GM12878 (cell line): Measurements from ENCODE around the gene MOB2. TPM values are rescaled to one million over a fixed set of nuclear protein-coding genes. Genes with fewer than 3 reads are reported as not detected.

Experiments
- ATAC-seq: fragments of 200-7000 bp; cut with Tn5 transposase; 3 replicates; pipeline ENCODE4 v1.9.1; 2020; ENCODE audit warnings: mild to moderate bottlenecking, moderate library complexity
- BruUV-seq: library from RNA; stranded (reverse); fragments of 400-500 nt; replicated peaks from 2 replicates; lab custom pipeline; 2021; lab: Mats Ljungman, UMichigan
- CTCF ChIA-PET: fragments of 300-600 bp; sonication (Branson Sonifier 250); formaldehyde crosslinking; extraction: SDS; loops from one replicate; lab custom pipeline; 2021; ENCODE audit warnings: inconsistent platforms; lab: Yijun Ruan, JAX
- POLR2A ChIA-PET: fragments of 350-600 bp; formaldehyde crosslinking; extraction: SDS; loops from one replicate; lab custom pipeline; 2021; ENCODE audit warnings: inconsistent platforms; lab: Charles Lee
- RAD21 ChIA-PET: fragments of 300-600 bp; sonication (Branson Sonifier 250); formaldehyde crosslinking; loops from one replicate; lab custom pipeline; 2023; ENCODE audit warnings: antibody characterized with exemption; ENCODE audit not compliant: unreplicated experiment; lab: Charles Lee
- SMC1A ChIA-PET: fragments of 300-600 bp; sonication (Branson Sonifier 250); formaldehyde crosslinking; loops from one replicate; lab custom pipeline; 2023; ENCODE audit not compliant: unreplicated experiment, uncharacterized antibody; lab: Charles Lee
- DNase-seq: peaks from one replicate; pipeline ENCODE4 v3.0.0-alpha.2; 2011; ENCODE audit warnings: low read depth, low spot score
- FAIRE-seq: peaks from 3 replicates; lab custom pipeline; 2011; peaks lifted over from hg19 to GRCh38; lab: Jason Lieb, UNC
- H2AFZ ChIP-seq: 2 replicates; pipeline ENCODE4 v1.6.0; 2011; ENCODE audit warnings: low read depth, low read length, control low read depth; ENCODE audit not compliant: control insufficient read depth
- H3K27ac ChIP-seq: 2 replicates; pipeline ENCODE4 v1.5.1; 2011; ENCODE audit warnings: control low read depth; ENCODE audit not compliant: control insufficient read depth, insufficient read depth
- H3K27me3 ChIP-seq, 2 experiments: replicated peaks in 1 of 2; 2 replicates each; pipeline versions ENCODE4 v1.6.0 to v1.6.1; 2011; ENCODE audit warnings: low read length in 1 of 2; ENCODE audit not compliant: control insufficient read depth in 2 of 2, insufficient read depth in 2 of 2
- H3K36me3 ChIP-seq, 2 experiments: 2 replicates each; pipeline ENCODE4 v1.5.1; 2011; ENCODE audit warnings: low read length in 1 of 2; ENCODE audit not compliant: control insufficient read depth in 2 of 2, insufficient read depth in 2 of 2
- H3K4me1 ChIP-seq: 2 replicates; pipeline ENCODE4 v1.6.1; 2011; ENCODE audit warnings: mild to moderate bottlenecking, low read length, moderate library complexity, mixed read lengths; ENCODE audit not compliant: control insufficient read depth, insufficient read depth
- H3K4me2 ChIP-seq: 2 replicates; pipeline ENCODE4 v1.6.0; 2011; ENCODE audit warnings: control low read depth; ENCODE audit not compliant: control insufficient read depth, insufficient read depth
- H3K4me3 ChIP-seq: fragments of 200-600 bp; sonication (generic); 2 replicates; pipeline ENCODE4 v1.5.1; 2016
- H3K79me2 ChIP-seq: 2 replicates; pipeline ENCODE4 v1.6.0; 2011; ENCODE audit warnings: low read length; ENCODE audit not compliant: control insufficient read depth, insufficient read depth
- H3K9ac ChIP-seq: 2 replicates; pipeline ENCODE4 v1.8.0; 2011; ENCODE audit warnings: low read length, control low read depth, mixed read lengths; ENCODE audit not compliant: control insufficient read depth, insufficient read depth
- H3K9me3 ChIP-seq: replicated peaks from 3 replicates; pipeline ENCODE4 v1.5.1; 2011; ENCODE audit warnings: mild to moderate bottlenecking, low read length; ENCODE audit not compliant: control insufficient read depth, insufficient read depth
- H4K20me1 ChIP-seq: 2 replicates; pipeline ENCODE4 v1.6.0; 2011; ENCODE audit not compliant: control insufficient read depth, insufficient read depth
- BHLHE40 ChIP-seq, 2 experiments: fragments of 450-650 bp in 1 of 2; IDR thresholded peaks; 2 replicates each; pipeline ENCODE4 v1.6.1; 2011 to 2017; ENCODE audit warnings: low read depth in 2 of 2, borderline replicate concordance in 1 of 2, improper control_type of control experiment in 1 of 2, low read length in 1 of 2, mild to moderate bottlenecking in 1 of 2
- HDGF ChIP-seq: fragments of 450-650 bp; IDR thresholded peaks from 2 replicates; pipeline ENCODE4 v1.6.1; 2016; ENCODE audit warnings: antibody characterized with exemption
- RAD21 ChIP-seq: IDR thresholded peaks from 2 replicates; pipeline ENCODE4 v1.6.1; 2011; ENCODE audit warnings: mild to moderate bottlenecking, low read depth, low read length, moderate library complexity; ENCODE audit not compliant: insufficient read depth
- SMC3 ChIP-seq: IDR thresholded peaks from 2 replicates; pipeline ENCODE4 v1.6.1; 2011; ENCODE audit warnings: low read length, improper control_type of control experiment, borderline replicate concordance
- SP1 ChIP-seq: IDR thresholded peaks from one replicate; pipeline ENCODE4 v1.6.1; 2011; ENCODE audit warnings: low read depth, low read length
- TCF12 ChIP-seq: IDR thresholded peaks from 2 replicates; pipeline ENCODE4 v1.6.1; 2011; ENCODE audit warnings: low read depth, mild to moderate bottlenecking, low read length
- ZSCAN29 ChIP-seq: fragments of 450-650 bp; IDR thresholded peaks from 2 replicates; pipeline ENCODE4 v1.6.1; 2017; ENCODE audit warnings: mild to moderate bottlenecking, moderate library complexity
- WGBS: methylation state at CpG from one replicate; pipeline ENCODE4 v1.1.6; 2016; ENCODE audit warnings: low lambda C conversion rate; ENCODE audit not compliant: insufficient replicate concordance, insufficient coverage; ENCODE audit errors: missing lambda C conversion rate; 5-methylcytosine and 5-hydroxymethylcytosine counted together
- in situ Hi-C: fragments of 300-500 bp; cut with MboI; formaldehyde crosslinking; loops from 9 replicates; pipeline ENCODE4 v1.14.3; 2018; ENCODE audit warnings: mixed read lengths
- intact Hi-C: fragments of 100-400 bp; cut with micrococcal nuclease; formaldehyde crosslinking; loops from one replicate; pipeline ENCODE4 v1.14.2; 2022; ENCODE audit not compliant: unreplicated experiment
- polyA plus RNA-seq, 11 experiments: library from polyadenylated mRNA; depleted of rRNA in 4 of 11; unstranded in 6 of 11; stranded (reverse) in 5 of 11; fragments of >200 nt; fragmentation: Nextera tagmentation in 4 of 11; fragmentation: Illumina TruSeq in 1 of 11; extraction: Ambion mirVana in 4 of 11; extraction: Trizol in 1 of 11; gene quantifications; 1 replicate in 1 of 11; 2 replicates in 10 of 11; pipeline versions ENCODE4 v1.2.1 to v1.2.3, GENCODE V29; 2011 to 2016; ENCODE audit warnings: inconsistent platforms in 2 of 11, missing spikeins in 2 of 11, low read depth in 1 of 11
- total RNA-seq, 4 experiments: library from RNA; depleted of rRNA in 3 of 4; stranded (reverse); fragments of >200 nt in 3 of 4; fragmentation: Illumina TruSeq in 1 of 4; extraction: Trizol in 1 of 4; gene quantifications; 2 replicates each; pipeline versions ENCODE4 v1.2.1 to v1.2.3, GENCODE V29; 2013 to 2021
- TF ChIP-seq, protein P1 (sequence below): fragments of 450-650 bp; IDR thresholded peaks from 2 replicates; pipeline ENCODE4 v1.6.1; 2017; ENCODE audit warnings: mild to moderate bottlenecking, moderate library complexity
- TF ChIP-seq, protein P2 (sequence below), 3 experiments: IDR thresholded peaks in 2 of 3; conservative IDR thresholded peaks in 1 of 3; 2 replicates each; pipeline ENCODE4 v1.5.1; 2011; ENCODE audit warnings: low read depth in 3 of 3, low read length in 3 of 3, mild to moderate bottlenecking in 3 of 3, control low read depth in 2 of 3, moderate library complexity in 2 of 3, inconsistent platforms in 1 of 3, mixed read lengths in 1 of 3; ENCODE audit not compliant: control insufficient read depth in 2 of 3, insufficient read depth in 1 of 3; ENCODE audit errors: extremely low read depth in 1 of 3
- TF ChIP-seq, protein P3 (sequence below): fragments of 150-350 bp; IDR thresholded peaks from 2 replicates; pipeline ENCODE4 v1.6.1; 2016; ENCODE audit warnings: low read depth, low read length

Gene MOB2
- total and polyA plus RNA-seq, 10 of the 15 experiments (the other 5 are each of a cell fraction or from before 2014, with no cell fraction given), result 0.10 to 34.6 (median 15.5) TPM

DNA sequence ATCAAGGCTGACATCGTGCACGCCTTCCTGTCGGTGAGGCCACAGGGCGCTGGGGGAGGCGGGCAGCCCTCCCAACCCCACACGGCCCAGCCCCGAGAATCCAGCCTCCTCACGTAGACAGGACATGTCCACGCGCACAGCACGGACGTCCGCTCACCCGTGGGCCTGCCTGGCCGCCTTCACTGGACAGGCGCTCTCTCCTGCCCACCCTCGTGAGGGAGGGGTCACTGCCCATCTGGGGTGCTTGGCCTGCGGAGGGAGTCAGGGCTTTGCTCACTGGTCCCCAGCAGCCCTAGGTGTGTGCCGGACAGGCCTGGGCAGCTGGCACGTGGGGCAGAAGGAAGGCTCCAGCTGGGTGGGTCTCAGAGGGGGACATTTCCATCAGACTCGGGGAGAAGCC is 32.0 kb downstream of the MOB2 start (continued):
- TF ChIP-seq, protein P1, sequence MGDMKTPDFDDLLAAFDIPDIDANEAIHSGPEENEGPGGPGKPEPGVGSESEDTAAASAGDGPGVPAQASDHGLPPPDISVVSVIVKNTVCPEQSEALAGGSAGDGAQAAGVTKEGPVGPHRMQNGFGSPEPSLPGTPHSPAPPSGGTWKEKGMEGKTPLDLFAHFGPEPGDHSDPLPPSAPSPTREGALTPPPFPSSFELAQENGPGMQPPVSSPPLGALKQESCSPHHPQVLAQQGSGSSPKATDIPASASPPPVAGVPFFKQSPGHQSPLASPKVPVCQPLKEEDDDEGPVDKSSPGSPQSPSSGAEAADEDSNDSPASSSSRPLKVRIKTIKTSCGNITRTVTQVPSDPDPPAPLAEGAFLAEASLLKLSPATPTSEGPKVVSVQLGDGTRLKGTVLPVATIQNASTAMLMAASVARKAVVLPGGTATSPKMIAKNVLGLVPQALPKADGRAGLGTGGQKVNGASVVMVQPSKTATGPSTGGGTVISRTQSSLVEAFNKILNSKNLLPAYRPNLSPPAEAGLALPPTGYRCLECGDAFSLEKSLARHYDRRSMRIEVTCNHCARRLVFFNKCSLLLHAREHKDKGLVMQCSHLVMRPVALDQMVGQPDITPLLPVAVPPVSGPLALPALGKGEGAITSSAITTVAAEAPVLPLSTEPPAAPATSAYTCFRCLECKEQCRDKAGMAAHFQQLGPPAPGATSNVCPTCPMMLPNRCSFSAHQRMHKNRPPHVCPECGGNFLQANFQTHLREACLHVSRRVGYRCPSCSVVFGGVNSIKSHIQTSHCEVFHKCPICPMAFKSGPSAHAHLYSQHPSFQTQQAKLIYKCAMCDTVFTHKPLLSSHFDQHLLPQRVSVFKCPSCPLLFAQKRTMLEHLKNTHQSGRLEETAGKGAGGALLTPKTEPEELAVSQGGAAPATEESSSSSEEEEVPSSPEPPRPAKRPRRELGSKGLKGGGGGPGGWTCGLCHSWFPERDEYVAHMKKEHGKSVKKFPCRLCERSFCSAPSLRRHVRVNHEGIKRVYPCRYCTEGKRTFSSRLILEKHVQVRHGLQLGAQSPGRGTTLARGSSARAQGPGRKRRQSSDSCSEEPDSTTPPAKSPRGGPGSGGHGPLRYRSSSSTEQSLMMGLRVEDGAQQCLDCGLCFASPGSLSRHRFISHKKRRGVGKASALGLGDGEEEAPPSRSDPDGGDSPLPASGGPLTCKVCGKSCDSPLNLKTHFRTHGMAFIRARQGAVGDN, result no peak

DNA sequence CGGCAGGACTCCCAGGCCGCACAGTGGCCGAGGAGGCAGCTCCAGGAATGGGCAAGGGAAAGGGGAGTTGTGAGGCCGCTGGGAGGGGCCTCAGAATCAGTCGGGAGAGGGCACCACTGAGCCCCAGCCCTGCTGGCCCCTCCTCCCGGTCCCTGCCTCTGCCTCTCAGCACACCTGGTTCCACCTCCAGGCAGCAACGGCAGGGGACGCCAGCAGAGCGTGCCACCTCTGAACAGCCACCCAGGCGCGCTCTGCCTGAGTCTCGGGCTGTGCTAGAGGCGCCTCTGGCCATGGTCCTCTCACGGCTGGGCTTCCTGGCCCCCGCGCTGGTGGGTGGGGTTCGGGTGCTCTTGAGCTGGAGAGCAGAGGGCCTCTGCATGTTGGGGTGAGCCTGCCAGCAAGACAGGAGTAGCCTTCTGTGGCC is 33.0 kb downstream of the MOB2 start:
- ChIA-PET CTCF (interaction anchor here (0.7 to 3.1 kb wide), 6 partner anchors 12 to 135 kb away, joined by 3 to 20 read pairs (median 3); no protein-coding TSS in a partner anchor), POLR2A (no interaction called here), RAD21 (interaction anchor here (1.4 kb wide), 1 partner anchor 121 kb away, joined by 3 read pairs; no protein-coding TSS in a partner anchor), SMC1A (no interaction called here)
- Histone ChIP-seq H3K27me3 (no peaks in the 10 kb centered on the region), H3K4me1 (no peaks in the 10 kb centered on the region), H3K9me3 (no peaks in the 10 kb centered on the region), H3K9ac (no peak overlapping the region), H3K27ac (no peak overlapping the region), H4K20me1 (no peaks in the 10 kb centered on the region), H3K36me3 (no peaks in the 10 kb centered on the region), H3K4me2 (no peak overlapping the region), H3K4me3 (no peak overlapping the region), H2AFZ (no peak overlapping the region), H3K79me2 (no peaks in the 10 kb centered on the region)
- intact Hi-C loops, result loop anchor here (2.0 kb wide), 2 partner anchors 61 to 121 kb away; no protein-coding TSS in a partner anchor
- FAIRE-seq (no peak), ATAC-seq (peak; percentile 88), DNase-seq (peak; percentile 2)
- TF ChIP-seq ZSCAN29 (no peak), TCF12 (0 out of 2 replicates have a peak, but pooled peaks have one; percentile 35), HDGF (no peak), BHLHE40 (IDR thresholded peaks at IDR 0.05; ENCODE audit: borderline replicate concordance in 1 of 2, low read depth in 2 of 2, low read length in 1 of 2) (peak in 1 of 2 experiments; percentile 6; a peak in 1 of 4 replicates), SMC3 (peak; percentile 60; the same call in 1 of the 2 replicates), RAD21 (peak; percentile 55), SP1 (no peak)
- TF ChIP-seq, protein P2, sequence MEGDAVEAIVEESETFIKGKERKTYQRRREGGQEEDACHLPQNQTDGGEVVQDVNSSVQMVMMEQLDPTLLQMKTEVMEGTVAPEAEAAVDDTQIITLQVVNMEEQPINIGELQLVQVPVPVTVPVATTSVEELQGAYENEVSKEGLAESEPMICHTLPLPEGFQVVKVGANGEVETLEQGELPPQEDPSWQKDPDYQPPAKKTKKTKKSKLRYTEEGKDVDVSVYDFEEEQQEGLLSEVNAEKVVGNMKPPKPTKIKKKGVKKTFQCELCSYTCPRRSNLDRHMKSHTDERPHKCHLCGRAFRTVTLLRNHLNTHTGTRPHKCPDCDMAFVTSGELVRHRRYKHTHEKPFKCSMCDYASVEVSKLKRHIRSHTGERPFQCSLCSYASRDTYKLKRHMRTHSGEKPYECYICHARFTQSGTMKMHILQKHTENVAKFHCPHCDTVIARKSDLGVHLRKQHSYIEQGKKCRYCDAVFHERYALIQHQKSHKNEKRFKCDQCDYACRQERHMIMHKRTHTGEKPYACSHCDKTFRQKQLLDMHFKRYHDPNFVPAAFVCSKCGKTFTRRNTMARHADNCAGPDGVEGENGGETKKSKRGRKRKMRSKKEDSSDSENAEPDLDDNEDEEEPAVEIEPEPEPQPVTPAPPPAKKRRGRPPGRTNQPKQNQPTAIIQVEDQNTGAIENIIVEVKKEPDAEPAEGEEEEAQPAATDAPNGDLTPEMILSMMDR (IDR thresholded peaks at IDR 0.05 in 2 of 3, conservative IDR thresholded peaks at IDR 0.05 in 1 of 3; ENCODE audit: control insufficient read depth in 2 of 3, extremely low read depth in 1 of 3, insufficient read depth in 1 of 3, low read depth in 3 of 3, low read length in 3 of 3), result peak; percentile 56 to 82 (median 78)
- TF ChIP-seq, protein P3, sequence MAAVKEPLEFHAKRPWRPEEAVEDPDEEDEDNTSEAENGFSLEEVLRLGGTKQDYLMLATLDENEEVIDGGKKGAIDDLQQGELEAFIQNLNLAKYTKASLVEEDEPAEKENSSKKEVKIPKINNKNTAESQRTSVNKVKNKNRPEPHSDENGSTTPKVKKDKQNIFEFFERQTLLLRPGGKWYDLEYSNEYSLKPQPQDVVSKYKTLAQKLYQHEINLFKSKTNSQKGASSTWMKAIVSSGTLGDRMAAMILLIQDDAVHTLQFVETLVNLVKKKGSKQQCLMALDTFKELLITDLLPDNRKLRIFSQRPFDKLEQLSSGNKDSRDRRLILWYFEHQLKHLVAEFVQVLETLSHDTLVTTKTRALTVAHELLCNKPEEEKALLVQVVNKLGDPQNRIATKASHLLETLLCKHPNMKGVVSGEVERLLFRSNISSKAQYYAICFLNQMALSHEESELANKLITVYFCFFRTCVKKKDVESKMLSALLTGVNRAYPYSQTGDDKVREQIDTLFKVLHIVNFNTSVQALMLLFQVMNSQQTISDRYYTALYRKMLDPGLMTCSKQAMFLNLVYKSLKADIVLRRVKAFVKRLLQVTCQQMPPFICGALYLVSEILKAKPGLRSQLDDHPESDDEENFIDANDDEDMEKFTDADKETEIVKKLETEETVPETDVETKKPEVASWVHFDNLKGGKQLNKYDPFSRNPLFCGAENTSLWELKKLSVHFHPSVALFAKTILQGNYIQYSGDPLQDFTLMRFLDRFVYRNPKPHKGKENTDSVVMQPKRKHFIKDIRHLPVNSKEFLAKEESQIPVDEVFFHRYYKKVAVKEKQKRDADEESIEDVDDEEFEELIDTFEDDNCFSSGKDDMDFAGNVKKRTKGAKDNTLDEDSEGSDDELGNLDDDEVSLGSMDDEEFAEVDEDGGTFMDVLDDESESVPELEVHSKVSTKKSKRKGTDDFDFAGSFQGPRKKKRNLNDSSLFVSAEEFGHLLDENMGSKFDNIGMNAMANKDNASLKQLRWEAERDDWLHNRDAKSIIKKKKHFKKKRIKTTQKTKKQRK, result no peak
- no TSS peak for BruUV-seq
- WGBS, result 8% methylated on average over 15 of the region's 17 CpGs
- in situ Hi-C loops, result no loop called here
